Left ventricle myocardium inferior (tissue), 1 donor: Measurements from ENCODE around the gene KPNA6. TPM values are rescaled to one million over a fixed set of nuclear protein-coding genes. Genes with fewer than 3 reads are reported as not detected.
"Not testable (repeated sequence)": the region's sequence is repeated elsewhere in the genome, so short reads cannot be mapped to it uniquely, and the experiment has no call there.

Experiments used
- DNase-seq: peaks from one replicate; pipeline ENCODE4 v3.0.0-alpha.2; 2020
- H3K27ac ChIP-seq: fragments of 200-600 bp; replicated peaks from 2 replicates; pipeline ENCODE4 v1.8.0; 2021
- H3K27me3 ChIP-seq: fragments of 200-600 bp; 2 replicates; pipeline ENCODE4 v1.8.0; 2021; ENCODE audit warnings: low read depth
- H3K36me3 ChIP-seq: fragments of 200-600 bp; 2 replicates; pipeline ENCODE4 v1.8.0; 2021
- H3K4me1 ChIP-seq: fragments of 200-600 bp; 2 replicates; pipeline ENCODE4 v1.8.0; 2021
- H3K4me3 ChIP-seq: fragments of 200-600 bp; 2 replicates; pipeline ENCODE4 v1.8.0; 2021; ENCODE audit warnings: mild to moderate bottlenecking, moderate library complexity
- H3K9me3 ChIP-seq: fragments of 200-600 bp; replicated peaks from 2 replicates; pipeline ENCODE4 v1.8.0; 2021
- CTCF ChIP-seq: fragments of 200-600 bp; IDR thresholded peaks from 2 replicates; pipeline ENCODE4 v1.8.0; 2021; ENCODE audit warnings: antibody characterized with exemption, mild to moderate bottlenecking, borderline replicate concordance
- intact Hi-C: fragments of 100-400 bp; cut with micrococcal nuclease; formaldehyde crosslinking; loops from one replicate; pipeline ENCODE4 v1.11.0; 2022
- total RNA-seq: library from RNA; stranded (reverse); fragmentation: NEBNext Ultra II Directional; extraction: Animal tissue kit (Norgen Biotek cat#: 25700); gene quantifications from one replicate; pipeline ENCODE4 v1.2.1, GENCODE V29; 2021
- donor health status: DM: no; HTN: yes; CAD: no; lungs with severe emphysema.

Gene KPNA6
- total RNA-seq, 1 donor from 2014 or later: 75.9 TPM

GRCh38 chr1:32126770-32127169, 18.9 kb downstream of the KPNA6 start:
- DNase-seq: no peak
- intact Hi-C loops: no loop called here
- Histone ChIP-seq H3K4me1 (peaks cover 60% of the 10 kb centered on the region), H3K36me3 (peaks cover 7% of the 10 kb centered on the region), H3K4me3 (no peak overlapping the region), H3K27me3 (no peaks in the 10 kb centered on the region), H3K27ac (no peak overlapping the region), H3K9me3 (no peaks in the 10 kb centered on the region)
- TF ChIP-seq CTCF: no peak

- no peaks in the 10 kb centered on the region for H3K27me3 ChIP-seq
- no peak for TF ChIP-seq CTCF
- intact Hi-C loops: no loop called here
- H3K27ac ChIP-seq: no peak overlapping the region
- peaks cover 7% of the 10 kb centered on the region for H3K36me3 ChIP-seq
- H3K4me1 ChIP-seq: peaks cover 52% of the 10 kb centered on the region
- H3K9me3 ChIP-seq: no peaks in the 10 kb centered on the region
- no peak overlapping the region for H3K4me3 ChIP-seq
- no peak for DNase-seq
These were observed 19.7 kb downstream of the KPNA6 start for GRCh38 chr1:32127409-32128198.

GRCh38 chr1:32128479-32128878, 20.6 kb downstream of the KPNA6 start:
- Histone ChIP-seq H3K4me1 (peaks cover 44% of the 10 kb centered on the region), H3K4me3 (no peak overlapping the region), H3K9me3 (no peaks in the 10 kb centered on the region), H3K36me3 (peaks cover 7% of the 10 kb centered on the region), H3K27ac (no peak overlapping the region), H3K27me3 (no peaks in the 10 kb centered on the region)
- no peak for DNase-seq
- no peak for TF ChIP-seq CTCF
- intact Hi-C loops: no loop called here

GRCh38 chr1:32128964-32129363, 21.1 kb downstream of the KPNA6 start:
- intact Hi-C loops: no loop called here

GRCh38 chr1:32133950-32134280, 26.1 kb downstream of the KPNA6 start:
- H3K27me3 ChIP-seq, intact Hi-C loops, H3K27ac ChIP-seq, DNase-seq, H3K9me3 ChIP-seq, H3K36me3 ChIP-seq, H3K4me3 ChIP-seq: not testable (repeated sequence)
- peaks cover 25% of the 10 kb centered on the region for H3K4me1 ChIP-seq

More at GRCh38 chr1:32128964-32129363, 21.1 kb downstream of the KPNA6 start:
- no peak for DNase-seq
- Histone ChIP-seq H3K27ac (no peak overlapping the region), H3K4me3 (no peak overlapping the region), H3K4me1 (peaks cover 44% of the 10 kb centered on the region), H3K9me3 (no peaks in the 10 kb centered on the region), H3K36me3 (peaks cover 7% of the 10 kb centered on the region), H3K27me3 (no peaks in the 10 kb centered on the region)
- no peak for TF ChIP-seq CTCF

GRCh38 chr1:32137111-32137510, 29.3 kb downstream of the KPNA6 start:
- TF ChIP-seq CTCF: no peak
- Histone ChIP-seq H3K27me3 (no peaks in the 10 kb centered on the region), H3K36me3 (no peaks in the 10 kb centered on the region), H3K4me1 (peaks cover 22% of the 10 kb centered on the region), H3K9me3 (no peaks in the 10 kb centered on the region), H3K4me3 (no peak overlapping the region), H3K27ac (no peak overlapping the region)
- intact Hi-C loops: no loop called here
- no peak for DNase-seq
